HepG2 (cell line): ENCODE measurements around the gene WDR31. TPM values are rescaled to one million over a fixed set of nuclear protein-coding genes. Genes with fewer than 3 reads are reported as not detected.

Experiments used
- ADNP ChIP-seq: sonication (generic); formaldehyde crosslinking; IDR thresholded peaks from 2 replicates; pipeline ENCODE4 v1.4.0; 2020; ENCODE audit warnings: missing genetic modification reagents
- KDM5A ChIP-seq: fragments of 200-600 bp; sonication (generic); IDR thresholded peaks from 2 replicates; pipeline ENCODE4 v1.7.0; 2018; ENCODE audit warnings: antibody characterized with exemption, mild to moderate bottlenecking, low read length, borderline replicate concordance
- PAX8 ChIP-seq: sonication (generic); formaldehyde crosslinking; IDR thresholded peaks from 2 replicates; pipeline ENCODE4 v1.8.0; 2022; ENCODE audit warnings: mild to moderate bottlenecking, missing genetic modification reagents, borderline replicate concordance
- POLR2AphosphoS5 ChIP-seq: IDR thresholded peaks from 2 replicates; pipeline ENCODE4 v1.6.1; 2012; ENCODE audit warnings: low read depth, low read length
- ZNF296 ChIP-seq: sonication (generic); formaldehyde crosslinking; conservative IDR thresholded peaks from 2 replicates; pipeline ENCODE4 v1.5.0; 2020; ENCODE audit warnings: mild to moderate bottlenecking, missing genetic modification reagents
- ZNF30 ChIP-seq: sonication (generic); formaldehyde crosslinking; IDR thresholded peaks from 2 replicates; pipeline ENCODE4 v1.5.0; 2020; ENCODE audit warnings: mild to moderate bottlenecking, missing genetic modification reagents
- ZNF430 ChIP-seq: sonication (generic); formaldehyde crosslinking; IDR thresholded peaks from 2 replicates; pipeline ENCODE4 v1.9.0; 2021; ENCODE audit warnings: mild to moderate bottlenecking, missing genetic modification reagents
- ZNF567 ChIP-seq: sonication (generic); formaldehyde crosslinking; IDR thresholded peaks from 2 replicates; pipeline ENCODE4 v1.8.1; 2023; ENCODE audit warnings: mild to moderate bottlenecking, missing genetic modification reagents, borderline replicate concordance
- ZNF678 ChIP-seq: sonication (generic); formaldehyde crosslinking; IDR thresholded peaks from 2 replicates; pipeline ENCODE4 v1.4.0; 2020; ENCODE audit warnings: mild to moderate bottlenecking, missing genetic modification reagents
- polyA plus RNA-seq, 8 experiments: library from polyadenylated mRNA; depleted of rRNA in 3 of 8; stranded (reverse) in 7 of 8; unstranded in 1 of 8; fragments of >200 nt; fragmentation: Illumina TruSeq in 4 of 8; extraction: Trizol in 4 of 8; gene quantifications; 2 replicates each; pipeline versions ENCODE4 v1.2.1 to v1.2.3, GENCODE V29; 2011 to 2016; ENCODE audit warnings: low read depth in 4 of 8, missing spikeins in 1 of 8, mixed read lengths in 1 of 8; ENCODE audit not compliant: insufficient read depth in 1 of 8
- total RNA-seq, 5 experiments: library from RNA; depleted of rRNA; stranded (reverse); fragments of >200 nt; fragmentation: Illumina TruSeq; extraction: Trizol; gene quantifications; 2 replicates each; pipeline ENCODE4 v1.2.3, GENCODE V29; 2016; ENCODE audit warnings: low read depth in 1 of 5
- TF ChIP-seq, protein P1 (sequence below): sonication (generic); formaldehyde crosslinking; IDR thresholded peaks from 2 replicates; pipeline ENCODE4 v1.4.0; 2020; ENCODE audit warnings: missing genetic modification reagents
- TF ChIP-seq, protein P2 (sequence below): sonication (generic); formaldehyde crosslinking; IDR thresholded peaks from 2 replicates; pipeline ENCODE4 v1.4.0; 2020; ENCODE audit warnings: missing genetic modification reagents, borderline replicate concordance
- TF ChIP-seq, protein P3 (sequence below), 2 experiments: sonication (generic) in 1 of 2; formaldehyde crosslinking in 1 of 2; IDR thresholded peaks; 2 replicates each; pipeline versions ENCODE4 v1.4.0 to v1.6.1; 2016 to 2020; ENCODE audit warnings: borderline replicate concordance in 1 of 2, low read depth in 1 of 2, mild to moderate bottlenecking in 1 of 2, missing genetic modification reagents in 1 of 2
- TF ChIP-seq, protein P4 (sequence below): sonication (generic); formaldehyde crosslinking; IDR thresholded peaks from 2 replicates; pipeline ENCODE4 v1.4.0; 2020; ENCODE audit warnings: missing genetic modification reagents

WDR31 gene
- total and polyA plus RNA-seq, 2 of the 13 experiments (the other 11 are each of a cell fraction or from before 2014, with no cell fraction given), result 0.33 to 1.7 TPM

DNA sequence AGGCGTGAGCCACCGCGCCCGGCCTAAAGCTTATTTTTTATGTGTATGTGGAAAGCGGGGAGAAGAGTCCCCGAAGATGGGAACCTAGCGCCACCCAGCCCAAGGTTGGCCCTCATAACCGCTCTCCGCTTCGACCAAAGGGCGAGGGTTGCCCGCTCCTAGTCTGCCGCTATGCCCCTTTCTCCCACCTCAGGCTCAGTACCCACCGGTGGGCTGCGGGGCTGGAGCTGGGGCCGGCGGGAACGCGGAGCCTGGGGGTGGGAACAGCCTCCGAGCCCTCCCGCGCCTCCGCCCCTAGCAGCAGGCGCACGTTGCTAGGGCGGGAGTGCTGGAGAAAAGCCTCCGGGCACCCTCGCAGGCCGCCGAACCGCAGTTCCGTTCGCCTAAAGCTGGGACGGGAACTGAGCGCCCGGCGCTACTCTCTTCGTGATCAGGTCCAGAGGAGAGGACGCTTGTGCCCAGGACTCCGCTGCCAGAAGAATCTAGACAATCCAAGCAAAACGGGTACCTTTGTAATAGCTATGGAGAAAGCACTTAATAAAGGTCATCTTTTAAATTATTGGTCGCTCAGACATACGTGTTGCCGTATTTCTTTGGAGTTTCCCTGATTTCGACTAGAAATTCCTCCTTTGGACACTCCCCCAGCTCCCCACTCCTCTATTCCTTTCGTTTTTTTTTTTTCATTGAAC is at the start of gene WDR31 (continued):
- TF ChIP-seq, protein P1, sequence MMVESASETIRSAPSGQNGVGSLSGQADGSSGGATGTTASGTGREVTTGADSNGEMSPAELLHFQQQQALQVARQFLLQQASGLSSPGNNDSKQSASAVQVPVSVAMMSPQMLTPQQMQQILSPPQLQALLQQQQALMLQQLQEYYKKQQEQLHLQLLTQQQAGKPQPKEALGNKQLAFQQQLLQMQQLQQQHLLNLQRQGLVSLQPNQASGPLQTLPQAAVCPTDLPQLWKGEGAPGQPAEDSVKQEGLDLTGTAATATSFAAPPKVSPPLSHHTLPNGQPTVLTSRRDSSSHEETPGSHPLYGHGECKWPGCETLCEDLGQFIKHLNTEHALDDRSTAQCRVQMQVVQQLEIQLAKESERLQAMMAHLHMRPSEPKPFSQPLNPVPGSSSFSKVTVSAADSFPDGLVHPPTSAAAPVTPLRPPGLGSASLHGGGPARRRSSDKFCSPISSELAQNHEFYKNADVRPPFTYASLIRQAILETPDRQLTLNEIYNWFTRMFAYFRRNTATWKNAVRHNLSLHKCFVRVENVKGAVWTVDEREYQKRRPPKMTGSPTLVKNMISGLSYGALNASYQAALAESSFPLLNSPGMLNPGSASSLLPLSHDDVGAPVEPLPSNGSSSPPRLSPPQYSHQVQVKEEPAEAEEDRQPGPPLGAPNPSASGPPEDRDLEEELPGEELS (CRISPR knock-in tag), result peak; percentile 72; the same call in 1 of the 2 replicates
- no peak for TF ChIP-seq ADNP (CRISPR knock-in tag)
- TF ChIP-seq, protein P2, sequence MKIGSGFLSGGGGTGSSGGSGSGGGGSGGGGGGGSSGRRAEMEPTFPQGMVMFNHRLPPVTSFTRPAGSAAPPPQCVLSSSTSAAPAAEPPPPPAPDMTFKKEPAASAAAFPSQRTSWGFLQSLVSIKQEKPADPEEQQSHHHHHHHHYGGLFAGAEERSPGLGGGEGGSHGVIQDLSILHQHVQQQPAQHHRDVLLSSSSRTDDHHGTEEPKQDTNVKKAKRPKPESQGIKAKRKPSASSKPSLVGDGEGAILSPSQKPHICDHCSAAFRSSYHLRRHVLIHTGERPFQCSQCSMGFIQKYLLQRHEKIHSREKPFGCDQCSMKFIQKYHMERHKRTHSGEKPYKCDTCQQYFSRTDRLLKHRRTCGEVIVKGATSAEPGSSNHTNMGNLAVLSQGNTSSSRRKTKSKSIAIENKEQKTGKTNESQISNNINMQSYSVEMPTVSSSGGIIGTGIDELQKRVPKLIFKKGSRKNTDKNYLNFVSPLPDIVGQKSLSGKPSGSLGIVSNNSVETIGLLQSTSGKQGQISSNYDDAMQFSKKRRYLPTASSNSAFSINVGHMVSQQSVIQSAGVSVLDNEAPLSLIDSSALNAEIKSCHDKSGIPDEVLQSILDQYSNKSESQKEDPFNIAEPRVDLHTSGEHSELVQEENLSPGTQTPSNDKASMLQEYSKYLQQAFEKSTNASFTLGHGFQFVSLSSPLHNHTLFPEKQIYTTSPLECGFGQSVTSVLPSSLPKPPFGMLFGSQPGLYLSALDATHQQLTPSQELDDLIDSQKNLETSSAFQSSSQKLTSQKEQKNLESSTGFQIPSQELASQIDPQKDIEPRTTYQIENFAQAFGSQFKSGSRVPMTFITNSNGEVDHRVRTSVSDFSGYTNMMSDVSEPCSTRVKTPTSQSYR, result no peak
- 0 out of 2 replicates have a peak, but pooled peaks have one; percentile 29 for TF ChIP-seq ZNF567 (CRISPR knock-in tag)
- no peak for TF ChIP-seq ZNF296 (CRISPR knock-in tag)
- TF ChIP-seq ZNF430, result peak; percentile 92
- TF ChIP-seq, protein P3, sequence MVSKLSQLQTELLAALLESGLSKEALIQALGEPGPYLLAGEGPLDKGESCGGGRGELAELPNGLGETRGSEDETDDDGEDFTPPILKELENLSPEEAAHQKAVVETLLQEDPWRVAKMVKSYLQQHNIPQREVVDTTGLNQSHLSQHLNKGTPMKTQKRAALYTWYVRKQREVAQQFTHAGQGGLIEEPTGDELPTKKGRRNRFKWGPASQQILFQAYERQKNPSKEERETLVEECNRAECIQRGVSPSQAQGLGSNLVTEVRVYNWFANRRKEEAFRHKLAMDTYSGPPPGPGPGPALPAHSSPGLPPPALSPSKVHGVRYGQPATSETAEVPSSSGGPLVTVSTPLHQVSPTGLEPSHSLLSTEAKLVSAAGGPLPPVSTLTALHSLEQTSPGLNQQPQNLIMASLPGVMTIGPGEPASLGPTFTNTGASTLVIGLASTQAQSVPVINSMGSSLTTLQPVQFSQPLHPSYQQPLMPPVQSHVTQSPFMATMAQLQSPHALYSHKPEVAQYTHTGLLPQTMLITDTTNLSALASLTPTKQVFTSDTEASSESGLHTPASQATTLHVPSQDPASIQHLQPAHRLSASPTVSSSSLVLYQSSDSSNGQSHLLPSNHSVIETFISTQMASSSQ (IDR thresholded peaks at IDR 0.05; ENCODE audit: low read depth), result no peak
- TF ChIP-seq, protein P3 (CRISPR knock-in tag; IDR thresholded peaks at IDR 0.05; ENCODE audit: borderline replicate concordance), result peak; percentile 77
- TF ChIP-seq PAX8, result 0 out of 2 replicates have a peak, but pooled peaks have one; percentile 35
- TF ChIP-seq, protein P4, sequence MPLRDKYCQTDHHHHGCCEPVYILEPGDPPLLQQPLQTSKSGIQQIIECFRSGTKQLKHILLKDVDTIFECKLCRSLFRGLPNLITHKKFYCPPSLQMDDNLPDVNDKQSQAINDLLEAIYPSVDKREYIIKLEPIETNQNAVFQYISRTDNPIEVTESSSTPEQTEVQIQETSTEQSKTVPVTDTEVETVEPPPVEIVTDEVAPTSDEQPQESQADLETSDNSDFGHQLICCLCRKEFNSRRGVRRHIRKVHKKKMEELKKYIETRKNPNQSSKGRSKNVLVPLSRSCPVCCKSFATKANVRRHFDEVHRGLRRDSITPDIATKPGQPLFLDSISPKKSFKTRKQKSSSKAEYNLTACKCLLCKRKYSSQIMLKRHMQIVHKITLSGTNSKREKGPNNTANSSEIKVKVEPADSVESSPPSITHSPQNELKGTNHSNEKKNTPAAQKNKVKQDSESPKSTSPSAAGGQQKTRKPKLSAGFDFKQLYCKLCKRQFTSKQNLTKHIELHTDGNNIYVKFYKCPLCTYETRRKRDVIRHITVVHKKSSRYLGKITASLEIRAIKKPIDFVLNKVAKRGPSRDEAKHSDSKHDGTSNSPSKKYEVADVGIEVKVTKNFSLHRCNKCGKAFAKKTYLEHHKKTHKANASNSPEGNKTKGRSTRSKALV, result peak; percentile 84
- TF ChIP-seq KDM5A, result peak; percentile 89; the same call in 1 of the 2 replicates
- peak; percentile 68 for TF ChIP-seq POLR2AphosphoS5
- TF ChIP-seq ZNF678 (CRISPR knock-in tag), result no peak
- TF ChIP-seq ZNF30 (CRISPR knock-in tag), result 0 out of 2 replicates have a peak, but pooled peaks have one; percentile 59
